NCI-H2196 treated with DMSO at 0.1 percent for 48 hours (cell line): ENCODE results near the gene GALNT5.
A peak's percentile ranks its signal among the peaks of the same experiment; 100 is the strongest.

Experiments
- DNase-seq: peaks from one replicate; lab custom pipeline; 2025; ENCODE audit not compliant: unreplicated experiment; lab: John Stamatoyannopoulos, UW

GALNT5 gene

GRCh38 chr2:157290525-157290924 lies 33.0 kb downstream of the GALNT5 start:
- DNase-seq, result no peak

DNA sequence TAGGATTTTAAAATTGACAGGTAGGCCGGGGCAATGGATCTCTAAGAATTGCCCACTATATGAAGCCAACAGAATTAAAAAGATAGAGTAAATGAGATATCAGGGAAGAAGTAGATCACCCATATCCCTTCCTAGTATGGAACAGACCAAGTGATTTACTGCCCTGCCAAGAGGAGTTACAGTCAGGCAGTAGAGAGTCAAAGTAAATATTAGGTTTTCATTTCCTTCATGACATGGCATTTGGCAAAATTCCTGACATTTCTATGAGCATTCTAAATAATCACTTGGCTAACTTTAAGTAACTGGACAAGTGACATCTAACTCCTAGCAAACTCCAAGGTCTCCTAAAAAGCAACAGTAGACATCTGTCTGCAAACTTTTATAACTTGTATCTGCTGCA lies 33.5 kb downstream of the GALNT5 start:
- DNase-seq, result no peak

DNA sequence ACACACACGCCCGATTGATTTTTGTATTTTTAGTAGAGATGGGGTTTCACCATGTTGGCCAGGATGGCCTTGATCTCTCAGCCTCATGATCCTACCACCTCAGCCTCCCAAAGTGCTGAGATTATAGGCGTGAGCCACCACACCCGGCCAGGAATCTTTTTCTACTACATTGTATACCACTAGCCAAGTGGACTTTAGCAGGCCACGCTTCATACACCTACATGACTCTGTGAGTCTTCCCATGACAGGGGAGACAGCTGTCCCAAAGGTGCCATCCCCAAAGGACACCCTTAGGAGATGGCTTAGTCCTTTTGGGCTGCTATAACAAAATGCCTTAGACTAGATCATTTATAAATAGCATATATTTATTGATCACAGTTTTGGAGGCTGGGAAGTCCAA lies 35.3 kb downstream of the GALNT5 start:
- no peak for DNase-seq

- no peak for DNase-seq
These were observed 39.0 kb downstream of the GALNT5 start for GRCh38 chr2:157296490-157296889.

- no peak for DNase-seq
These were observed 39.5 kb downstream of the GALNT5 start for GRCh38 chr2:157296958-157297357.

DNA sequence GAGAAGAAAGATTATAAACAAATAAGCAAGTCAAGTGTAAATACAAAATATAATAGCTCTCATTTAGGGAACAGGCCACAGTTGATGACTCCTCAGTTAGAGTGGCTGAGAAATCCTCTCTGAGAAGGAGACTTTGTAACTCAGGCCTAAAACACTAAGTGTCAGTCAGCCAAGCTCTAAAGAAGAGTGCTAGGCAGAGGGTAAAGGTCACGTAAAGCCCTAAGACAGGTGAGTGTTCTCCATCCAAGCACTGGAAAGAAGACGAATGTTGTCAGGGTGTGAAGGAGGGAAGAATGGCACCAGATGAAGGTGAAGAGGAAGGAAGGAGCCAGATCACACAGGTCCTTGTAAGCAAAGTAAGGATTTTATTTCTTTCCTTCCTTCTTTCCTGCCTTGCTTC lies 43.8 kb downstream of the GALNT5 start:
- DNase-seq, result no peak

DNA sequence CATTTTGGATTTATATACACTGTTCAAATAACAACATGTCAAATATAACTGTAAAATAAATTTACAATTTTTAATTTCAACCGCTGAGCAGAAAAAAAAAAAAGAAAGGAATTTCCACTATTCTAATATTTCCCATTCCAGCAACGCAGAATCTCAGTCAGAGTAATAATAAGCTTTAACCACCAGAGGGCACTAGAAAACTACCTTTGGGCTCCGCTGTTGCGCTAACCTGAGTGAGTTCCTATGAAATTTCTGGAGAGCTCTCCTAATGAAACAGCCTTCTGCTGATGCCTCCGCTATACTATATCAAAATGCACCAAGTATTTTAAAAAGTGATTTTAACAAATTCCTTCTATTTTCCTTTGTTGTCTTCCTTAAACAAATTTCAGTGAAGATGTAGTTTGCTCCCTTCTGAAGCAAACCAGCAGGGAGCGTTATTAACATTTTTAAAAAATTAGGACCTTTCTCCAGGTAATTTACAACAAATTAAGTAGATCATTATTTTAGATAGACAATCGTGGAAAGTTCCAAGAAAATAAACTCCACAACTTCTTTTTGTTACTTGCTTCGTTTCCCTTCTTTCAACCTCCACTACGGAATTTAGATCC lies 45.1 kb downstream of the GALNT5 start:
- peak; percentile 15 for DNase-seq

GRCh38 chr2:157303612-157304011 lies 46.1 kb downstream of the GALNT5 start:
- no peak for DNase-seq

GRCh38 chr2:157304811-157305722 lies 47.6 kb downstream of the GALNT5 start:
- DNase-seq, result no peak

DNA sequence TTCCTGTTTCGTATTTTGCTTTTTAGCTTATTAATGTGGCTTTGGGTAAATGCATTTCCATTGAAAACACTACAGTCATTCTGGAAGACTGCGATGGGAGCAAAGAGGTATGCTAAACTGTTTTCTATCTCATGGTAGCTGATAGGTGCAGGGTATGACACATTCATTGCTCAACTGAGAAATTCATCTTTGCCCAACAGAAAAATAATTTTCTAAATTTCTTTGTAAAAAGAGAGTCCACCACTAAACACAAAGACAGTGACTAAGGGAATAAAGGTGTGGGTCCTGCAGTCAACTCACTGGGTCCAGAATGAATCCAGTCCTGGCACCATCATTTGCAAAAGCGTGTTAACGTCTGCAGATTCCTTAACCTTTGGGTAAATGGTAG lies 48.2 kb downstream of the GALNT5 start:
- DNase-seq, result no peak

DNA sequence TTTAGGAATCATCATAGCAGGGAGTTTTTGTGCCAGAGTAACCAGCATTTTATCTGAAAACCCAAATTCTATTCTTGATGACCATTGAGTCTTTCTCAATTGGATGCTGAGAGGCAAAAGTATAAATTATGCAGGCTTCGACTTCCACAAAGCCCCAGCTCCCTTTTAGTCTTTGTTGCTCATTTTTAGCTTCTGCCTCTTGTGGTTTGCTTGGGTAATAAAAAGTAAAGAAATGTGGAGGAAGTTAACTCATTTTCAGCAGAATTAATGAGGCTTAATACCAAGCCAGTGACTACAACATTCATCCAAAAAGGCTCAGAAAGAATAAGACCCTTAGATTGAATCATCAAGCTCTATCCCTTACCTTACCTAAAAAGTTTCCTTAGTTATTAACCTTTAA lies 49.5 kb downstream of the GALNT5 start:
- no peak for DNase-seq

- no peak for DNase-seq
These were observed 52.4 kb downstream of the GALNT5 start for GRCh38 chr2:157309878-157310277.

DNA sequence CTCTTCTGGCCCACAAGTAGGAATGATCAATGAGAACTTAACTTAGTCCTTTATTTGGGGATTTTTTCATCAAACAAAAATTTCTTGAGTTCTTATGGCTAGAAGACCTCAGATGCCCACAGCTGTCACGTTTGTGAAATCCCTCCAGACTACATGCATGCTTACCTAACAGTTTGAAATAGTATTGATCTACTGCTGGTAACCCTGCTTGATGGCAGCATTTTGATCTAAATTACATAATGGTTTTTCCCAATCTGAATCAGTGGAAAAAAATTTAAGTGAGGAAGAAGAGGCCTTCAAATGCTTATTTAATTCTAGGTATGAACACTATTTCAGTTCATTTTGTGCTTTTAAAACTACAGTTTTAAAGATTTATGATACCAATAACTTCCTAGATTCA lies 54.2 kb downstream of the GALNT5 start:
- no peak for DNase-seq

- DNase-seq, result no peak
These were observed 55.5 kb downstream of the GALNT5 start for GRCh38 chr2:157312866-157313486.

GRCh38 chr2:157315901-157316300 lies 58.4 kb downstream of the GALNT5 start:
- DNase-seq, result no peak

- DNase-seq, result no peak
These were observed 61.4 kb downstream of the GALNT5 start for GRCh38 chr2:157318884-157319283.

- DNase-seq, result no peak
These were observed 62.3 kb downstream of the GALNT5 start for GRCh38 chr2:157319795-157320194.

DNA sequence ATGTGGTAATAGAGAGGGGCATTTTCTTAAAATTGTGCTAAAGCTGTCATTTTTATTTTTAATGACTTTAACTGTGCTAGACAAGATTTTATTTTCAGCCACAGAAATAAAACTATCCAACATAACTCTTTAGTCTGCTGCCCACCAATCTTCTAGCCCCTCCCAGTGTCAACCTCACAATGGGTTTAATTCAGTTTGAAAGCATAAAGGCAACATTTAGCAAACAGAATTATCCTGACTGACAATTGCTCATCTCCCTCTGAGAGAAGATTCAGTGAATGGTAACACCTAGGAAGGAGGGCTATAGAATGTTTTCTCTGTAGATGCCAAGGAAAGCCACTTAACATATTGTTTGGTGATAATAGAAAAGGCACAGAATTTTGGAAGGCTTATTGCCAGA lies 62.9 kb downstream of the GALNT5 start:
- no peak for DNase-seq

- DNase-seq, result no peak
These were observed 64.0 kb downstream of the GALNT5 start for GRCh38 chr2:157321466-157321865.

- DNase-seq, result no peak
These were observed 64.9 kb downstream of the GALNT5 start for GRCh38 chr2:157322432-157322831.

DNA sequence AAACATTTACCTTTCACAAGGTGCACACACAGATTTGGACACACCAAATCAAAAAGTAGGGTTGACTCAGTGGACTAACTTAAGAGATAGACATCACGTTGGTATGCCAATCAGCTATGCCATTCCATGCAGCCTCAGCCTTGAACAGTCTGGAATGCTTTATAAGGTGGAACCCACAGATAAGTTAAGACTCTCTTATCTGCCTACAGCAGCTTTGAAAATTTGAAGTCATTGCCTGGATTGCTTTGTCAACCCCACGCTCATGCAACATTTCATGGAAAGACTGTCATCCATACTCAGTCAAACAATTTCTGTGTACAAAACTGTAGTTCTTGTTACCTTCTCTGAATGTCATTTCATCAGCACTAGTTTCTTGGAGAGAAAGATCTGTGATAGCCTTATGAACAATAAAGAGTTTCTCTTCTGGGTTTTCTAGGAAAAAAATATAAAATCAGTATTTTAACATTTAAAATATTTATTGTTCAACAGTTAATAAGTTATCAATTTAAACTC lies 66.9 kb downstream of the GALNT5 start:
- DNase-seq, result no peak

DNA sequence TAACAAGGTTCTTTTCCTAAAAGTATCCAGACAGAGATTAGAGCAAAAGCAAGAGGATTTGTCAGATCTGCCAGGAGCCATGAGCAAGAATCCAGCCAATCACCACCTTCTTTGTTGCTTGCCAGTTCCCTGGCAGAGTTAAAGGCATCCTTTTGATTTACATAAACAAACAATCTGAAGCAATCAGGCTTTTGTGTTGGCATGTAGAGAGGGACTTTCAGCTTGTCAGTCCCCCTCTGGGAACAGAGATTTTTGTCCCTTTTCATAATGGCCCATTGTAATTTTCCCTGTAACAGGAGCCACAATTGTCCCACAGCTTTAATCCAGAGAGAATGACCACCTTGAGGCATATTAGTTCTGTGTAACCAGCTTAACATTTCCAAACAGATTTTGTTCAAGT lies 68.3 kb downstream of the GALNT5 start, which contains the start of gene ERMN:
ERMN (minus strand) TSS at position 39 of the 400 bp plus-strand sequence. CDS start 182 bp downstream, outside the sequence.
- no peak for DNase-seq
